HCT116 (cell line): Measurements from ENCODE around the gene NUDT16L1. TPM values are rescaled to one million over a fixed set of nuclear protein-coding genes. Genes with fewer than 3 reads are reported as not detected.

ENCODE experiments used
- ATAC-seq: fragments of 200-7000 bp; cut with Tn5 transposase; 2 replicates; pipeline ENCODE4 v1.9.1; 2020; ENCODE audit warnings: mild to moderate bottlenecking, moderate library complexity
- BruUV-seq: library from RNA; stranded (reverse); fragments of 400-500 nt; replicated peaks from 2 replicates; lab custom pipeline; 2021; lab: Mats Ljungman, UMichigan
- CTCF ChIA-PET: fragments of 300-600 bp; sonication (Branson Sonifier 250); formaldehyde crosslinking; loops from one replicate; lab custom pipeline; 2021; ENCODE audit warnings: antibody characterized with exemption; lab: Charles Lee
- POLR2A ChIA-PET: fragments of 300-600, 350-600 bp; sonication (Branson Sonifier 250); formaldehyde crosslinking; loops from one replicate; lab custom pipeline; 2021; ENCODE audit warnings: antibody characterized with exemption; lab: Charles Lee
- RAD21 ChIA-PET, 2 experiments: fragments of 300-600 bp; sonication (Branson Sonifier 250); formaldehyde crosslinking; loops; one replicate each; lab custom pipeline; 2023; ENCODE audit warnings: low total read pairs in 2 of 2; ENCODE audit not compliant: uncharacterized antibody in 2 of 2, unreplicated experiment in 2 of 2, low non-redundant PET in 1 of 2; lab: Charles Lee
- DNase-seq: peaks from one replicate; pipeline ENCODE4 v3.0.0-alpha.2; 2010; ENCODE audit warnings: low read depth, low spot score
- H2AFZ ChIP-seq: fragments of 200-600 bp; shearing (Covaris generic), sonication (generic); 2 replicates; pipeline ENCODE4 v1.6.1; 2017; ENCODE audit warnings: low read depth, mixed run types, mixed read lengths, antibody characterized with exemption, low read length; ENCODE audit not compliant: poor library complexity, severe bottlenecking
- H3K27ac ChIP-seq: 2 replicates; pipeline ENCODE4 v1.5.1; 2012; ENCODE audit warnings: low read depth, low read length
- H3K27me3 ChIP-seq: fragments of 200-600 bp; sonication (generic); 2 replicates; pipeline ENCODE4 v1.6.1; 2016; ENCODE audit warnings: mixed run types, low read length, mixed read lengths; ENCODE audit not compliant: insufficient read depth
- H3K36me3 ChIP-seq, 2 experiments: fragments of 200-500 bp in 1 of 2; fragments of 200-600 bp in 1 of 2; sonication (Bioruptor generic) in 1 of 2; sonication (generic) in 1 of 2; 2 replicates each; pipeline versions ENCODE4 v1.5.1 to v1.6.1; 2014 to 2016; ENCODE audit warnings: low read length in 2 of 2, inconsistent platforms in 1 of 2, mixed read lengths in 1 of 2, mixed run types in 1 of 2; ENCODE audit not compliant: insufficient read depth in 2 of 2, control insufficient read depth in 1 of 2
- H3K4me1 ChIP-seq, 2 experiments: fragments of 200-600 bp in 1 of 2; sonication (generic) in 1 of 2; 2 replicates each; pipeline versions ENCODE4 v1.5.1 to v1.6.1; 2012 to 2017; ENCODE audit warnings: low read length in 2 of 2, inconsistent platforms in 1 of 2, mild to moderate bottlenecking in 1 of 2, mixed read lengths in 1 of 2, mixed run types in 1 of 2, moderate library complexity in 1 of 2; ENCODE audit not compliant: insufficient read depth in 2 of 2, control insufficient read depth in 1 of 2
- H3K4me2 ChIP-seq: fragments of 200-600 bp; sonication (generic); 2 replicates; pipeline ENCODE4 v1.6.1; 2017; ENCODE audit warnings: mixed run types, low read length, mixed read lengths
- H3K4me3 ChIP-seq, 2 experiments: fragments of 200-600 bp in 1 of 2; sonication (generic) in 1 of 2; replicated peaks in 1 of 2; 2 replicates each; pipeline ENCODE4 v1.5.1; 2011 to 2016; ENCODE audit warnings: low read length in 2 of 2, control low read depth in 1 of 2, low read depth in 1 of 2, mild to moderate bottlenecking in 1 of 2, mixed read lengths in 1 of 2, mixed run types in 1 of 2
- H3K79me2 ChIP-seq: fragments of 200-600 bp; sonication (generic); 2 replicates; pipeline ENCODE4 v1.6.1; 2017; ENCODE audit warnings: mild to moderate bottlenecking, mixed run types, low read length, moderate library complexity, mixed read lengths; ENCODE audit not compliant: insufficient read depth
- H3K9ac ChIP-seq: fragments of 200-600 bp; sonication (generic); 2 replicates; pipeline ENCODE4 v1.6.1; 2016; ENCODE audit warnings: low read length, mixed read lengths
- H3K9me2 ChIP-seq: fragments of 200-600 bp; sonication (generic), shearing (Covaris generic); 2 replicates; pipeline ENCODE4 v1.6.1; 2017; ENCODE audit warnings: mixed run types, mild to moderate bottlenecking, moderate library complexity; ENCODE audit not compliant: insufficient read depth
- H3K9me3 ChIP-seq, 2 experiments: fragments of 200-500 bp in 1 of 2; fragments of 200-600 bp in 1 of 2; sonication (Bioruptor generic) in 1 of 2; sonication (generic) in 1 of 2; 2 replicates each; pipeline ENCODE4 v1.6.1; 2014 to 2017; ENCODE audit warnings: low read length in 2 of 2, mixed read lengths in 2 of 2, inconsistent platforms in 1 of 2, low read depth in 1 of 2, mild to moderate bottlenecking in 1 of 2, mixed run types in 1 of 2, moderate library complexity in 1 of 2; ENCODE audit not compliant: control insufficient read depth in 1 of 2, insufficient read depth in 1 of 2
- H4K20me1 ChIP-seq: fragments of 200-600 bp; sonication (generic), shearing (Covaris generic); 2 replicates; pipeline ENCODE4 v1.6.1; 2017; ENCODE audit warnings: mixed run types, mild to moderate bottlenecking, moderate library complexity; ENCODE audit not compliant: insufficient read depth
- CBX3 ChIP-seq: IDR thresholded peaks from 2 replicates; pipeline ENCODE4 v1.6.1; 2012; ENCODE audit warnings: low read depth
- EGR1 ChIP-seq: IDR thresholded peaks from 2 replicates; pipeline ENCODE4 v1.6.1; 2012; ENCODE audit warnings: low read depth
- EZH2 ChIP-seq: fragments of 200-600 bp; sonication (generic); IDR thresholded peaks from 2 replicates; pipeline ENCODE4 v1.6.1; 2017; ENCODE audit warnings: antibody characterized with exemption, mixed run types
- EZH2phosphoT487 ChIP-seq: fragments of 200-600 bp; IDR thresholded peaks from 2 replicates; pipeline ENCODE4 v1.6.1; 2018; ENCODE audit warnings: antibody characterized with exemption, borderline replicate concordance
- POLR2AphosphoS5 ChIP-seq: IDR thresholded peaks from 2 replicates; pipeline ENCODE4 v1.6.1; 2011; ENCODE audit warnings: mild to moderate bottlenecking, low read depth, low read length, moderate library complexity
- SRF ChIP-seq: IDR thresholded peaks from 2 replicates; pipeline ENCODE4 v1.6.1; 2012; ENCODE audit warnings: low read depth
- YY1 ChIP-seq: IDR thresholded peaks from 2 replicates; pipeline ENCODE4 v1.6.1; 2011; ENCODE audit warnings: low read length, low read depth, moderate library complexity, mild to moderate bottlenecking; ENCODE audit not compliant: insufficient replicate concordance; ENCODE audit errors: extremely low read depth
- ZFX ChIP-seq: fragments of 450-650 bp; IDR thresholded peaks from 2 replicates; pipeline ENCODE4 v1.6.1; 2017
- intact Hi-C: fragments of 100-400 bp; cut with micrococcal nuclease; formaldehyde crosslinking; loops from 2 replicates; pipeline ENCODE4 v1.10.0; 2022
- total RNA-seq: library from RNA; stranded (reverse); gene quantifications from one replicate; pipeline ENCODE4 v1.2.1, GENCODE V29; 2021; ENCODE audit not compliant: unreplicated experiment
- TF ChIP-seq, protein P1 (sequence below): IDR thresholded peaks from 2 replicates; pipeline ENCODE4 v1.6.1; 2012
- TF ChIP-seq, protein P2 (sequence below): IDR thresholded peaks from 2 replicates; pipeline ENCODE4 v1.6.1; 2012; ENCODE audit warnings: low read depth

NUDT16L1 gene
- total RNA-seq, 1 experiment from 2014 or later = 23.4 TPM

DNA sequence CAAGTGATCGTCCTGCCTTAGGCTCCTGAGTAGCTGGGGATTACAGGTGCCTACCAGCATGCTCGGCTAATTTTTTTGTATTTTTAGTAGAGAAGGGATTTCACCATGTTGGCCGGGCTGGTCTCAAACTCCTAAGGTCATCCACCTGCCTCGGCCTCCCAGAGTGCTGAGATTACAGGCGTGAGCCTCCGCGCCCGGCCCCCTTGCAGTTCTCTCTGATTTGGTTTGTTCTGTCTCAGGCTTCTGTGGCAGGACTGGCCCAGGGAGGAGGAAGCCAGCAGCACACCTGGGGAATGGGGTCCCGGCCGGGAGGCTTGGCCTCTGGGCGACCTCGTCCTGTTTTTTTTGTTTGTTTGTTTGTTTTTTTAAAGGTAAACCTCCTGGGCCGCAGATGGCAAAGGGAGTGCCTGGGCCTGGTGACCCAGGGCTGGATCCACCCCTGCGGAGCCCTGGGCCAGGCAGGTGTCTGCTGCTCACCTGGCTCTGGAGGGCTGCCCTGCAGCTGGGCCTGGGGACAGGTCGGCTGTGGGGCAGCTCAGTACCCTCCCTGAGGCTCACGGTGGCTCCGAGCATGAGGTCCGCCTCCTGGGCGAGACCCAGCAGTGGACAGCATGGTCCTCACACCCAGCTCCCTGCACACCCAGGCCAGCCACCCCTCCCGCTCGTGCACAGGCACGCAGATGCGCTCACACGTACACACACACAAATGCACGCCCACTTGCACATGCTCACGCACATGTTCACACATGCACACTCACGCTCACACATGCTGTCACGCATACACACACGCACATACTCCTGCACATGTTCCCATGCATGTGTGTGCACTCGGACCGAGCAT, 3.3 kb upstream of the NUDT16L1 start:
- Histone ChIP-seq H3K9me2 (no peaks in the 10 kb centered on the region), H3K27ac (no peak overlapping the region), H2AFZ (no peak overlapping the region), H3K4me3 (no peak overlapping the region), H3K9me3 (no peaks in the 10 kb centered on the region), H3K27me3 (no peaks in the 10 kb centered on the region), H3K79me2 (no peaks in the 10 kb centered on the region; the same call in 1 of the 2 replicates), H3K9ac (no peak overlapping the region), H3K4me1 (peaks cover 8 to 16% of the 10 kb centered on the region in 2 experiments; a peak in 2 of 4 replicates), H3K4me2 (no peak overlapping the region), H4K20me1 (no peaks in the 10 kb centered on the region), H3K36me3 (no peaks in the 10 kb centered on the region; a peak in 1 of 4 replicates)
- ATAC-seq = no peak
- RAD21 ChIA-PET = no interaction called here
- TF ChIP-seq YY1 = no peak
- TF ChIP-seq, protein P1, sequence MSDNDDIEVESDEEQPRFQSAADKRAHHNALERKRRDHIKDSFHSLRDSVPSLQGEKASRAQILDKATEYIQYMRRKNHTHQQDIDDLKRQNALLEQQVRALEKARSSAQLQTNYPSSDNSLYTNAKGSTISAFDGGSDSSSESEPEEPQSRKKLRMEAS = no peak
- no peak for TF ChIP-seq EGR1
- no peak for TF ChIP-seq CBX3
- TF ChIP-seq EZH2 = no peak
- TF ChIP-seq, protein P2, sequence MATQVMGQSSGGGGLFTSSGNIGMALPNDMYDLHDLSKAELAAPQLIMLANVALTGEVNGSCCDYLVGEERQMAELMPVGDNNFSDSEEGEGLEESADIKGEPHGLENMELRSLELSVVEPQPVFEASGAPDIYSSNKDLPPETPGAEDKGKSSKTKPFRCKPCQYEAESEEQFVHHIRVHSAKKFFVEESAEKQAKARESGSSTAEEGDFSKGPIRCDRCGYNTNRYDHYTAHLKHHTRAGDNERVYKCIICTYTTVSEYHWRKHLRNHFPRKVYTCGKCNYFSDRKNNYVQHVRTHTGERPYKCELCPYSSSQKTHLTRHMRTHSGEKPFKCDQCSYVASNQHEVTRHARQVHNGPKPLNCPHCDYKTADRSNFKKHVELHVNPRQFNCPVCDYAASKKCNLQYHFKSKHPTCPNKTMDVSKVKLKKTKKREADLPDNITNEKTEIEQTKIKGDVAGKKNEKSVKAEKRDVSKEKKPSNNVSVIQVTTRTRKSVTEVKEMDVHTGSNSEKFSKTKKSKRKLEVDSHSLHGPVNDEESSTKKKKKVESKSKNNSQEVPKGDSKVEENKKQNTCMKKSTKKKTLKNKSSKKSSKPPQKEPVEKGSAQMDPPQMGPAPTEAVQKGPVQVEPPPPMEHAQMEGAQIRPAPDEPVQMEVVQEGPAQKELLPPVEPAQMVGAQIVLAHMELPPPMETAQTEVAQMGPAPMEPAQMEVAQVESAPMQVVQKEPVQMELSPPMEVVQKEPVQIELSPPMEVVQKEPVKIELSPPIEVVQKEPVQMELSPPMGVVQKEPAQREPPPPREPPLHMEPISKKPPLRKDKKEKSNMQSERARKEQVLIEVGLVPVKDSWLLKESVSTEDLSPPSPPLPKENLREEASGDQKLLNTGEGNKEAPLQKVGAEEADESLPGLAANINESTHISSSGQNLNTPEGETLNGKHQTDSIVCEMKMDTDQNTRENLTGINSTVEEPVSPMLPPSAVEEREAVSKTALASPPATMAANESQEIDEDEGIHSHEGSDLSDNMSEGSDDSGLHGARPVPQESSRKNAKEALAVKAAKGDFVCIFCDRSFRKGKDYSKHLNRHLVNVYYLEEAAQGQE = no peak
- TF ChIP-seq EZH2phosphoT487 = no peak
- TF ChIP-seq ZFX = no peak
- no peak for TF ChIP-seq POLR2AphosphoS5
- TF ChIP-seq SRF = no peak
- BruUV-seq = TSS peak; percentile 4
- POLR2A ChIA-PET = no interaction called here
- CTCF ChIA-PET = no interaction called here
- intact Hi-C loops = no loop called here
- DNase-seq = no peak
